ENCODE measurements around the gene CTPS1. TPM values are rescaled to one million over a fixed set of nuclear protein-coding genes. Genes with fewer than 3 reads are reported as not detected.
A peak's percentile ranks its signal among the peaks of the same experiment; 100 is the strongest.

CTPS1 gene
- total RNA-seq, 2 donors from 2014 or later: 48.8 to 56.9 TPM

GRCh38 chr1:41025979-41026819 is 46.7 kb downstream of the CTPS1 start:
- Mint-ChIP-seq H3K4me1 (peaks cover 10% of the 10 kb centered on the region), H3K27me3 (no peaks in the 10 kb centered on the region), H3K36me3 (ENCODE audit: low read depth) (peaks cover 7% of the 10 kb centered on the region), H3K27ac (no peak overlapping the region), H3K4me3 (no peak overlapping the region)
- DNase-seq (no peak), ATAC-seq (no peak)
- no peaks in the 10 kb centered on the region for H3K9me3 ChIP-seq (ENCODE audit: control insufficient read depth, low read length, poor library complexity, severe bottlenecking)

GRCh38 chr1:41028034-41028642 is 48.6 kb downstream of the CTPS1 start:
- H3K9me3 ChIP-seq (ENCODE audit: control insufficient read depth, low read length, poor library complexity, severe bottlenecking): no peaks in the 10 kb centered on the region
- ATAC-seq (no peak), DNase-seq (no peak)
- Mint-ChIP-seq H3K36me3 (ENCODE audit: low read depth) (peaks cover 7% of the 10 kb centered on the region), H3K27ac (no peak overlapping the region), H3K4me1 (peaks cover 7% of the 10 kb centered on the region), H3K4me3 (no peak overlapping the region), H3K27me3 (no peaks in the 10 kb centered on the region)

GRCh38 chr1:41030872-41031616 is 51.5 kb downstream of the CTPS1 start:
- H3K9me3 ChIP-seq (ENCODE audit: control insufficient read depth, low read length, poor library complexity, severe bottlenecking): no peaks in the 10 kb centered on the region
- Mint-ChIP-seq H3K27ac (peak overlapping the region; percentile 63), H3K27me3 (no peaks in the 10 kb centered on the region), H3K36me3 (ENCODE audit: low read depth) (peaks cover 7% of the 10 kb centered on the region), H3K4me3 (no peak overlapping the region), H3K4me1 (peaks cover 7% of the 10 kb centered on the region)
- DNase-seq (no peak), ATAC-seq (no peak)

GRCh38 chr1:41032147-41032546 is 52.7 kb downstream of the CTPS1 start:
- Mint-ChIP-seq H3K4me1 (peaks cover 3% of the 10 kb centered on the region), H3K36me3 (ENCODE audit: low read depth) (peaks cover 7% of the 10 kb centered on the region), H3K27ac (no peak overlapping the region), H3K27me3 (no peaks in the 10 kb centered on the region), H3K4me3 (no peak overlapping the region)
- ATAC-seq (no peak), DNase-seq (no peak)
- no peaks in the 10 kb centered on the region for H3K9me3 ChIP-seq (ENCODE audit: control insufficient read depth, low read length, poor library complexity, severe bottlenecking)

GRCh38 chr1:41033272-41033671 is 53.8 kb downstream of the CTPS1 start:
- no peaks in the 10 kb centered on the region for H3K27me3 Mint-ChIP-seq
- ATAC-seq (no peak), DNase-seq (no peak)
- H3K4me3 Mint-ChIP-seq: no peak overlapping the region
- H3K9me3 ChIP-seq (ENCODE audit: control insufficient read depth, low read length, poor library complexity, severe bottlenecking): no peaks in the 10 kb centered on the region
- peaks cover 3% of the 10 kb centered on the region for H3K4me1 Mint-ChIP-seq
- peaks cover 5% of the 10 kb centered on the region for H3K36me3 Mint-ChIP-seq (ENCODE audit: low read depth)
- no peak overlapping the region for H3K27ac Mint-ChIP-seq

GRCh38 chr1:41037116-41037903 is 57.8 kb downstream of the CTPS1 start:
- Mint-ChIP-seq H3K27me3 (no peaks in the 10 kb centered on the region), H3K36me3 (ENCODE audit: low read depth) (peaks cover 3% of the 10 kb centered on the region), H3K4me3 (no peak overlapping the region), H3K27ac (no peak overlapping the region), H3K4me1 (peaks cover 2% of the 10 kb centered on the region)
- ATAC-seq (no peak), DNase-seq (no peak)
- no peaks in the 10 kb centered on the region for H3K9me3 ChIP-seq (ENCODE audit: control insufficient read depth, low read length, poor library complexity, severe bottlenecking)

- ATAC-seq (no peak), DNase-seq (no peak)
- no peak overlapping the region for H3K4me3 Mint-ChIP-seq
- no peak overlapping the region for H3K27ac Mint-ChIP-seq
- peaks cover 6% of the 10 kb centered on the region for H3K36me3 Mint-ChIP-seq (ENCODE audit: low read depth)
- no peaks in the 10 kb centered on the region for H3K27me3 Mint-ChIP-seq
- H3K4me1 Mint-ChIP-seq: peaks cover 4% of the 10 kb centered on the region
- H3K9me3 ChIP-seq (ENCODE audit: control insufficient read depth, low read length, poor library complexity, severe bottlenecking): no peaks in the 10 kb centered on the region
Observed at GRCh38 chr1:41038110-41038509, 58.6 kb downstream of the CTPS1 start.

GRCh38 chr1:41041614-41042270 is 62.2 kb downstream of the CTPS1 start:
- no peak for DNase-seq
- Mint-ChIP-seq H3K4me1 (peaks cover 16% of the 10 kb centered on the region), H3K27ac (no peak overlapping the region), H3K4me3 (no peak overlapping the region), H3K27me3 (no peaks in the 10 kb centered on the region), H3K36me3 (ENCODE audit: low read depth) (peaks cover 8% of the 10 kb centered on the region)
- ATAC-seq: no peak
- no peaks in the 10 kb centered on the region for H3K9me3 ChIP-seq (ENCODE audit: control insufficient read depth, low read length, poor library complexity, severe bottlenecking)

GRCh38 chr1:41044187-41044586 is 64.7 kb downstream of the CTPS1 start:
- Mint-ChIP-seq H3K4me1 (peaks cover 19% of the 10 kb centered on the region), H3K36me3 (ENCODE audit: low read depth) (peaks cover 8% of the 10 kb centered on the region), H3K27me3 (no peaks in the 10 kb centered on the region), H3K27ac (peak overlapping the region; percentile 93), H3K4me3 (no peak overlapping the region)
- ATAC-seq: no peak
- no peaks in the 10 kb centered on the region for H3K9me3 ChIP-seq (ENCODE audit: control insufficient read depth, low read length, poor library complexity, severe bottlenecking)
- no peak for DNase-seq

- no peaks in the 10 kb centered on the region for H3K27me3 Mint-ChIP-seq
- ATAC-seq (no peak), DNase-seq (no peak)
- peaks cover 10% of the 10 kb centered on the region for H3K36me3 Mint-ChIP-seq (ENCODE audit: low read depth)
- H3K4me3 Mint-ChIP-seq: no peak overlapping the region
- no peak overlapping the region for H3K27ac Mint-ChIP-seq
- H3K9me3 ChIP-seq (ENCODE audit: control insufficient read depth, low read length, poor library complexity, severe bottlenecking): no peaks in the 10 kb centered on the region
- H3K4me1 Mint-ChIP-seq: peaks cover 22% of the 10 kb centered on the region
Observed at GRCh38 chr1:41045740-41046139, 66.2 kb downstream of the CTPS1 start.

GRCh38 chr1:41046347-41046775 is 66.9 kb downstream of the CTPS1 start:
- no peak overlapping the region for H3K4me3 Mint-ChIP-seq
- DNase-seq (no peak), ATAC-seq (no peak)
- peaks cover 10% of the 10 kb centered on the region for H3K36me3 Mint-ChIP-seq (ENCODE audit: low read depth)
- no peaks in the 10 kb centered on the region for H3K9me3 ChIP-seq (ENCODE audit: control insufficient read depth, low read length, poor library complexity, severe bottlenecking)
- H3K27ac Mint-ChIP-seq: peak overlapping the region; percentile 29
- no peaks in the 10 kb centered on the region for H3K27me3 Mint-ChIP-seq
- peaks cover 22% of the 10 kb centered on the region for H3K4me1 Mint-ChIP-seq

- peaks cover 21% of the 10 kb centered on the region for H3K4me1 Mint-ChIP-seq
- no peaks in the 10 kb centered on the region for H3K9me3 ChIP-seq (ENCODE audit: control insufficient read depth, low read length, poor library complexity, severe bottlenecking)
- no peaks in the 10 kb centered on the region for H3K27me3 Mint-ChIP-seq
- ATAC-seq (no peak), DNase-seq (no peak)
- H3K36me3 Mint-ChIP-seq (ENCODE audit: low read depth): peaks cover 7% of the 10 kb centered on the region
- no peak overlapping the region for H3K27ac Mint-ChIP-seq
- H3K4me3 Mint-ChIP-seq: no peak overlapping the region
Observed at GRCh38 chr1:41048540-41048939, 69.0 kb downstream of the CTPS1 start.

Measured in T-helper 17 cell (primary cell).